Suprapubic skin (tissue), 4 donors: ENCODE measurements around the gene PRRX1. TPM values are rescaled to one million over a fixed set of nuclear protein-coding genes. Genes with fewer than 3 reads are reported as not detected.

Source experiments
- DNase-seq, 2 donors: peaks; one replicate each; pipeline ENCODE4 v3.0.0-alpha.2; 2019; ENCODE audit warnings: low spot score in 2 of 2
- H3K27ac ChIP-seq: fragments of 200-600 bp; sonication (generic); one replicate; pipeline ENCODE4 v1.5.1; 2019
- H3K27me3 ChIP-seq: fragments of 200-600 bp; sonication (generic); one replicate; pipeline ENCODE4 v1.5.1; 2019
- H3K36me3 ChIP-seq: fragments of 200-600 bp; sonication (generic); one replicate; pipeline ENCODE4 v1.5.1; 2019
- H3K4me1 ChIP-seq: fragments of 200-600 bp; sonication (generic); one replicate; pipeline ENCODE4 v1.5.1; 2019
- H3K4me3 ChIP-seq: fragments of 200-600 bp; sonication (generic); one replicate; pipeline ENCODE4 v1.5.1; 2019; ENCODE audit warnings: mild to moderate bottlenecking
- H3K9me3 ChIP-seq: fragments of 200-600 bp; sonication (generic); one replicate; pipeline ENCODE4 v1.5.1; 2019
- EP300 ChIP-seq: sonication (generic); formaldehyde crosslinking; IDR thresholded peaks from one replicate; pipeline ENCODE4 v1.6.1; 2017; ENCODE audit warnings: antibody characterized with exemption
- POLR2A ChIP-seq, 2 donors: fragments of 450-650 bp; IDR thresholded peaks; one replicate each; pipeline ENCODE4 v1.6.1; 2017; ENCODE audit warnings: antibody characterized with exemption in 2 of 2, mild to moderate bottlenecking in 2 of 2, moderate library complexity in 2 of 2
- POLR2AphosphoS5 ChIP-seq, 3 donors: sonication (generic); formaldehyde crosslinking; IDR thresholded peaks; one replicate each; pipeline ENCODE4 v1.6.1; 2017; ENCODE audit warnings: antibody characterized with exemption in 3 of 3
- WGBS: methylation state at CpG from one replicate; pipeline ENCODE4 v1.1.5; 2018; 5-methylcytosine and 5-hydroxymethylcytosine counted together
- total RNA-seq, 4 donors: library from RNA; depleted of rRNA; stranded (reverse); fragments of >200 nt; gene quantifications; one replicate each; pipeline ENCODE4 v1.1.0, GENCODE V29; 2016
- TF ChIP-seq, protein P1 (sequence below), 2 donors: fragments of 200-600 bp in 1 of 2; fragments of 450-650 bp in 1 of 2; sonication (generic) in 1 of 2; IDR thresholded peaks; one replicate each; pipeline ENCODE4 v1.5.1; 2016 to 2019; ENCODE audit warnings: antibody characterized with exemption in 2 of 2, mild to moderate bottlenecking in 1 of 2, moderate library complexity in 1 of 2

Gene PRRX1
- total RNA-seq, 4 donors from 2014 or later: 14.7 to 32.5 (median 23.5) TPM

DNA sequence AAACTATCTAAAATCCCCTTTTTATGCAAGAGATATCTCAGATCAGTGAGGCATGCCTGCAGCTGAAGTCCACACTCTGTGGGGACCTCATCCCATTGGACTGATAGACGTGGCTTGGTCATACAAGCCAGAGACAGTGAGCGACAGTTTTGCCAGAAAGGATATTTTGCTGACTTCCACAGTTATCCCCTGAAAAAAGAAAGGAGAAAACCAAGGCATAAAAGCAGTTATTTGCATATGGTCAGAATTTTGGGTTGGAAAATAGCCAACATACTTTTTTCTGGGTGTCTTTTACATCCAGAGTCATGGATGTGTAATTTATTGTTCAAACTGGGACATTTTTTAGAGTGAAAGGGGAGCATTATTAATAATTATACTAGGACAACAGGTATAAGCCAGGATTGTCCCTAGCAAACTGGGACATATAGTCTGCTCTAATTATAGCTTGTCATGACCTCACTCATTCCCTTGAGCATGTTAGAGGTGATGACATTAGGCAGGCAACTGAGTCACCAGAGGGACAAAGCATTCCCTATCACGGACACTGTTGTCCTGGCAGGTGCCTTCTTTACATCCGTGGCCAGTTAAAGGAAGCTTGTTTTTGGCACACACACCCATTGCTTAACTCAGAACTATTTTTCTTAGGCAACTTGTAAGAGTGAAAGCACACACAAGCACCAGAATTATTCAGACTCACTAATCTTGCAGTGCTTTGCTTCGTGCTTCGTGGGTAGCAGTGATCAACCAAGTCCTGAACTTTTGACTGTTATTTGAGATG lies 65.5 kb downstream of the PRRX1 start:
- TF ChIP-seq POLR2A (IDR thresholded peaks at IDR 0.05) (no peak), EP300 (no peak), POLR2AphosphoS5 (IDR thresholded peaks at IDR 0.05) (no peak)
- TF ChIP-seq, protein P1, sequence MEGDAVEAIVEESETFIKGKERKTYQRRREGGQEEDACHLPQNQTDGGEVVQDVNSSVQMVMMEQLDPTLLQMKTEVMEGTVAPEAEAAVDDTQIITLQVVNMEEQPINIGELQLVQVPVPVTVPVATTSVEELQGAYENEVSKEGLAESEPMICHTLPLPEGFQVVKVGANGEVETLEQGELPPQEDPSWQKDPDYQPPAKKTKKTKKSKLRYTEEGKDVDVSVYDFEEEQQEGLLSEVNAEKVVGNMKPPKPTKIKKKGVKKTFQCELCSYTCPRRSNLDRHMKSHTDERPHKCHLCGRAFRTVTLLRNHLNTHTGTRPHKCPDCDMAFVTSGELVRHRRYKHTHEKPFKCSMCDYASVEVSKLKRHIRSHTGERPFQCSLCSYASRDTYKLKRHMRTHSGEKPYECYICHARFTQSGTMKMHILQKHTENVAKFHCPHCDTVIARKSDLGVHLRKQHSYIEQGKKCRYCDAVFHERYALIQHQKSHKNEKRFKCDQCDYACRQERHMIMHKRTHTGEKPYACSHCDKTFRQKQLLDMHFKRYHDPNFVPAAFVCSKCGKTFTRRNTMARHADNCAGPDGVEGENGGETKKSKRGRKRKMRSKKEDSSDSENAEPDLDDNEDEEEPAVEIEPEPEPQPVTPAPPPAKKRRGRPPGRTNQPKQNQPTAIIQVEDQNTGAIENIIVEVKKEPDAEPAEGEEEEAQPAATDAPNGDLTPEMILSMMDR (IDR thresholded peaks at IDR 0.05): no peak
- H3K27ac ChIP-seq: peak overlapping the region; percentile 3
- WGBS: 70% methylated on average over 6 of the region's 6 CpGs
- no peak overlapping the region for H3K4me3 ChIP-seq
- DNase-seq: no peak
- H3K36me3 ChIP-seq: no peaks in the 10 kb centered on the region
- no peaks in the 10 kb centered on the region for H3K27me3 ChIP-seq
- no peaks in the 10 kb centered on the region for H3K9me3 ChIP-seq
- no peaks in the 10 kb centered on the region for H3K4me1 ChIP-seq

DNA sequence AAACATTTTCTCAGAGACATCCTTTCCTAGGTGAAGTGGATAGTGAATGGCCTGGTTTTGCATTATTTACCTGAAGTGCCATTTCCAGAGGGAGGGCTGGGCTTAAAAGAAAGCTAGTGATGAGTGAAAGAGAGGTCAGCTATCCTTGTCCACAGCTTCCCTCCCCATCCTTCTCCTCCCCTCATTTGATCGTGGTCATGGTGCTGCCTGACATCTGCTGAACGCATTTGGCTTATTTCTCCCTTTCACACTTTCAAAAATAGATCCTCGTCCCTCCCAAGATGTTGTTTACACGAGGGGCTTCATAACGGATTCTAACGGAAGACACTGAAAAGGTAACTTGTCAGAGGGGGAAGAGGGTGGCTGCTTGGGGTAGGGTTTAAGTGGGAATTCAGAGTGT lies 66.1 kb downstream of the PRRX1 start:
- Histone ChIP-seq H3K4me3 (no peak overlapping the region), H3K4me1 (no peaks in the 10 kb centered on the region), H3K36me3 (no peaks in the 10 kb centered on the region), H3K27ac (peak overlapping the region; percentile 3), H3K9me3 (no peaks in the 10 kb centered on the region), H3K27me3 (no peaks in the 10 kb centered on the region)
- TF ChIP-seq POLR2AphosphoS5 (IDR thresholded peaks at IDR 0.05) (no peak), POLR2A (IDR thresholded peaks at IDR 0.05) (no peak), EP300 (no peak)
- TF ChIP-seq, protein P1 (IDR thresholded peaks at IDR 0.05): no peak
- DNase-seq: no peak
- 68% methylated on average over 6 of the region's 6 CpGs for WGBS

DNA sequence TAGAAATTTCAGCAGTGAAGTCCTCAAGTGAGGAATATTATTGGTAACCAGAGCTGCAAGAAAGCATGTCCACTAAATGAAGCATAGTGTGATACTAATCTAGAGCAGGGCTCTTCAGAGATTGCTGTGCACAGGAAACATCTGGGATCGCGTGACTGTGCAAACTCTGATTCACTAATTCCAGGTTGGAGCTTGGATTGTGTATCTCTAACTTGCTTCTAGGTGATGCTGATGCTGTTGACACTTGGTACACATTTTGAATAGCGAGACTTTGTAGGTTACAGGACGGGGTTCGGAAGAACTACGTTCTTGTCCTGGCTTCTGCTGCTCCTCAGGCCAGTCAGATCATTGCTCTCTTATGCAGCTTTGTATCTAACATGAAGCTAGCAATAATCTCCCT lies 66.5 kb downstream of the PRRX1 start:
- TF ChIP-seq POLR2AphosphoS5 (IDR thresholded peaks at IDR 0.05): no peak
- TF ChIP-seq, protein P1 (IDR thresholded peaks at IDR 0.05): no peak
- TF ChIP-seq POLR2A (IDR thresholded peaks at IDR 0.05): no peak
- TF ChIP-seq EP300: no peak
- Histone ChIP-seq H3K4me1 (no peaks in the 10 kb centered on the region), H3K27ac (no peak overlapping the region), H3K4me3 (no peak overlapping the region), H3K36me3 (no peaks in the 10 kb centered on the region), H3K9me3 (no peaks in the 10 kb centered on the region), H3K27me3 (no peaks in the 10 kb centered on the region)
- DNase-seq: no peak
- WGBS: 90% methylated on average over 6 of the region's 6 CpGs

DNA sequence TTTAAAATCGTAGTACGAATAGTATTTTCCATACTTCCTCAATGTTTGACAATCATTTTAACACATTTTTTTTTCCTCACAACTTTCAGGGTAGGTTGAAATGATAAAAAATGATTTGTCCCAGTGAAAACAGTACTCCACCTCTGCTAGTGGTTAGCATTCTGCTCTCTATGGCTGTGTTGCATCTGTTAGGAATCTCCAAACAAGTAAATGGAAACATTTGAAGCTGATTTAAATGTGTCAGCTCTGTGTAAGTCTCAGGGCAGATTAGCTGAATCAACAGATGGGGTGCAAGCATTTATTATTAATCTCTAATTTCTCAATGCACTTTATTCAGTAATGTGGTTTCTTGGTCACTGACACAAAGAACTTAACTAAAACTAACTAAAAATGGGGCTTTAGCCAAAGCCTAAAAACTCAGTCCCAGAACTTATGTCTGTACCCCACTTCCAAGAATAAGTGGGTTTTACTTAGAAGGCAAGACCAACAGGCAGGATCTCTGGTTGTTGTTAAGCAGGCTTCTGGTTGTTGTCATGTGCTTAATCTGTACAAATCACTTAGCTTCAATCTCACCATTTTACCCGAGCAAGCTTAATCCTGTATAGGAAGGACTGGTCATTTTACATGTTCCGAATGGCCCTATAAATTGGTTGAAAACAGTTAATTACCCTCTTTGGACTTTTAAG lies 67.8 kb downstream of the PRRX1 start:
- H3K4me1 ChIP-seq: no peaks in the 10 kb centered on the region
- TF ChIP-seq, protein P1 (IDR thresholded peaks at IDR 0.05): no peak
- no peak for TF ChIP-seq POLR2A (IDR thresholded peaks at IDR 0.05)
- TF ChIP-seq POLR2AphosphoS5 (IDR thresholded peaks at IDR 0.05): no peak
- TF ChIP-seq EP300: no peak
- H3K27me3 ChIP-seq: no peaks in the 10 kb centered on the region
- no peak overlapping the region for H3K4me3 ChIP-seq
- 70% methylated on average over 4 of the region's 4 CpGs for WGBS
- DNase-seq: no peak
- H3K36me3 ChIP-seq: no peaks in the 10 kb centered on the region
- H3K9me3 ChIP-seq: no peaks in the 10 kb centered on the region
- no peak overlapping the region for H3K27ac ChIP-seq

DNA sequence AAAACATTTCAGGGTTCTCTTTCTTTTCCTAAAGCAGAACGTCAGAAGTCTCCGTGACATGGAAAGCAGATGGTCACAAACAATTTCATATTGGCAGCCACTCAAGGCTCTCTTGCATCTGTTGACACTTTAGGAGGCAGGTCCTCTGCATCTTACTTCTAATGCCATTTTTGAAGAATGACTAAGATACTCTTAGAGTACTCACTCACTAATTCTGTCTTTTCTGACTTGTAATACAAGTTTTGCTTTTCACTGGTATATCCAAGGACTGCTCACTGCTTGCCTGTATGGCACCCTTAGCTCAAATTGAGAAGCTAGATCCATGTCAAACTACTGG lies 68.3 kb downstream of the PRRX1 start:
- no peaks in the 10 kb centered on the region for H3K36me3 ChIP-seq
- WGBS: 75% methylated on average over 2 of the region's 2 CpGs
- no peak overlapping the region for H3K27ac ChIP-seq
- no peak overlapping the region for H3K4me3 ChIP-seq
- TF ChIP-seq POLR2A (IDR thresholded peaks at IDR 0.05) (no peak), POLR2AphosphoS5 (IDR thresholded peaks at IDR 0.05) (no peak), EP300 (no peak)
- TF ChIP-seq, protein P1 (IDR thresholded peaks at IDR 0.05): no peak
- H3K9me3 ChIP-seq: no peaks in the 10 kb centered on the region
- H3K27me3 ChIP-seq: no peaks in the 10 kb centered on the region
- no peak for DNase-seq
- no peaks in the 10 kb centered on the region for H3K4me1 ChIP-seq
